GM19240 (cell line): Measurements from ENCODE around the gene GDF7.

Experiments used
- DNase-seq: peaks from one replicate; pipeline ENCODE4 v3.0.0; 2011; ENCODE audit warnings: low spot score; ENCODE audit not compliant: insufficient read length

The GDF7 gene

GRCh38 chr2:20661421-20662307 lies 5.3 kb upstream of the GDF7 start:
- DNase-seq = peak; percentile 75

GRCh38 chr2:20662308-20662937 lies 4.5 kb upstream of the GDF7 start:
- DNase-seq = no peak

GRCh38 chr2:20663196-20664070 lies 3.5 kb upstream of the GDF7 start:
- no peak for DNase-seq

- no peak for DNase-seq
Measured at GRCh38 chr2:20664071-20664390, 2.9 kb upstream of the GDF7 start.

GRCh38 chr2:20664431-20665242 lies 2.3 kb upstream of the GDF7 start:
- no peak for DNase-seq

GRCh38 chr2:20665243-20666004 lies 1.5 kb upstream of the GDF7 start:
- DNase-seq = no peak

GRCh38 chr2:20666005-20666303 lies 990 bp upstream of the GDF7 start:
- DNase-seq = no peak

- DNase-seq = no peak
Measured at GRCh38 chr2:20667151-20667530, 197 bp downstream of the GDF7 start.

- no peak for DNase-seq
Measured at GRCh38 chr2:20667531-20668401, 822 bp downstream of the GDF7 start.

GRCh38 chr2:20668451-20668850 lies 1.5 kb downstream of the GDF7 start:
- no peak for DNase-seq

GRCh38 chr2:20668871-20669475 lies 2.0 kb downstream of the GDF7 start:
- no peak for DNase-seq

- no peak for DNase-seq
Measured at GRCh38 chr2:20669562-20670314, 2.8 kb downstream of the GDF7 start.

- DNase-seq = no peak
Measured at GRCh38 chr2:20670315-20671035, 3.5 kb downstream of the GDF7 start.

GRCh38 chr2:20671036-20671735 lies 4.2 kb downstream of the GDF7 start:
- no peak for DNase-seq

- DNase-seq = no peak
Measured at GRCh38 chr2:20671736-20672080, 4.8 kb downstream of the GDF7 start.

- no peak for DNase-seq
Measured at GRCh38 chr2:20672201-20672951, 5.4 kb downstream of the GDF7 start.
